GM12878 (cell line): ENCODE measurements around the gene ASIC2. TPM values are rescaled to one million over a fixed set of nuclear protein-coding genes. Genes with fewer than 3 reads are reported as not detected.

ENCODE experiments used
- ATAC-seq: fragments of 200-7000 bp; cut with Tn5 transposase; 3 replicates; pipeline ENCODE4 v1.9.1; 2020; ENCODE audit warnings: mild to moderate bottlenecking, moderate library complexity
- BruUV-seq: library from RNA; stranded (reverse); fragments of 400-500 nt; replicated peaks from 2 replicates; lab custom pipeline; 2021; lab: Mats Ljungman, UMichigan
- CTCF ChIA-PET: fragments of 300-600 bp; sonication (Branson Sonifier 250); formaldehyde crosslinking; extraction: SDS; loops from one replicate; lab custom pipeline; 2021; ENCODE audit warnings: inconsistent platforms; lab: Yijun Ruan, JAX
- POLR2A ChIA-PET: fragments of 350-600 bp; formaldehyde crosslinking; extraction: SDS; loops from one replicate; lab custom pipeline; 2021; ENCODE audit warnings: inconsistent platforms; lab: Charles Lee
- RAD21 ChIA-PET: fragments of 300-600 bp; sonication (Branson Sonifier 250); formaldehyde crosslinking; loops from one replicate; lab custom pipeline; 2023; ENCODE audit warnings: antibody characterized with exemption; ENCODE audit not compliant: unreplicated experiment; lab: Charles Lee
- SMC1A ChIA-PET: fragments of 300-600 bp; sonication (Branson Sonifier 250); formaldehyde crosslinking; loops from one replicate; lab custom pipeline; 2023; ENCODE audit not compliant: unreplicated experiment, uncharacterized antibody; lab: Charles Lee
- DNase-seq: peaks from one replicate; pipeline ENCODE4 v3.0.0-alpha.2; 2011; ENCODE audit warnings: low read depth, low spot score
- FAIRE-seq: peaks from 3 replicates; lab custom pipeline; 2011; peaks lifted over from hg19 to GRCh38; lab: Jason Lieb, UNC
- H2AFZ ChIP-seq: 2 replicates; pipeline ENCODE4 v1.6.0; 2011; ENCODE audit warnings: low read depth, low read length, control low read depth; ENCODE audit not compliant: control insufficient read depth
- H3K27ac ChIP-seq: 2 replicates; pipeline ENCODE4 v1.5.1; 2011; ENCODE audit warnings: control low read depth; ENCODE audit not compliant: control insufficient read depth, insufficient read depth
- H3K27me3 ChIP-seq, 2 experiments: replicated peaks in 1 of 2; 2 replicates each; pipeline versions ENCODE4 v1.6.0 to v1.6.1; 2011; ENCODE audit warnings: low read length in 1 of 2; ENCODE audit not compliant: control insufficient read depth in 2 of 2, insufficient read depth in 2 of 2
- H3K36me3 ChIP-seq, 2 experiments: 2 replicates each; pipeline ENCODE4 v1.5.1; 2011; ENCODE audit warnings: low read length in 1 of 2; ENCODE audit not compliant: control insufficient read depth in 2 of 2, insufficient read depth in 2 of 2
- H3K4me1 ChIP-seq: 2 replicates; pipeline ENCODE4 v1.6.1; 2011; ENCODE audit warnings: mild to moderate bottlenecking, low read length, moderate library complexity, mixed read lengths; ENCODE audit not compliant: control insufficient read depth, insufficient read depth
- H3K4me2 ChIP-seq: 2 replicates; pipeline ENCODE4 v1.6.0; 2011; ENCODE audit warnings: control low read depth; ENCODE audit not compliant: control insufficient read depth, insufficient read depth
- H3K4me3 ChIP-seq: fragments of 200-600 bp; sonication (generic); 2 replicates; pipeline ENCODE4 v1.5.1; 2016
- H3K79me2 ChIP-seq: 2 replicates; pipeline ENCODE4 v1.6.0; 2011; ENCODE audit warnings: low read length; ENCODE audit not compliant: control insufficient read depth, insufficient read depth
- H3K9ac ChIP-seq: 2 replicates; pipeline ENCODE4 v1.8.0; 2011; ENCODE audit warnings: low read length, control low read depth, mixed read lengths; ENCODE audit not compliant: control insufficient read depth, insufficient read depth
- H3K9me3 ChIP-seq: replicated peaks from 3 replicates; pipeline ENCODE4 v1.5.1; 2011; ENCODE audit warnings: mild to moderate bottlenecking, low read length; ENCODE audit not compliant: control insufficient read depth, insufficient read depth
- H4K20me1 ChIP-seq: 2 replicates; pipeline ENCODE4 v1.6.0; 2011; ENCODE audit not compliant: control insufficient read depth, insufficient read depth
- EP300 ChIP-seq, 2 experiments: fragments of 150-350 bp in 1 of 2; IDR thresholded peaks; 2 replicates each; pipeline ENCODE4 v1.6.1; 2011 to 2012; ENCODE audit warnings: low read depth in 2 of 2, low read length in 2 of 2, borderline replicate concordance in 1 of 2, improper control_type of control experiment in 1 of 2, inconsistent platforms in 1 of 2; ENCODE audit not compliant: control insufficient read depth in 1 of 2
- NFYA ChIP-seq: IDR thresholded peaks from 2 replicates; pipeline ENCODE4 v1.6.1; 2011; ENCODE audit warnings: low read depth, mild to moderate bottlenecking, low read length, improper control_type of control experiment, borderline replicate concordance
- POLR2A ChIP-seq: IDR thresholded peaks from 2 replicates; pipeline ENCODE4 v1.6.1; 2011; ENCODE audit warnings: low read depth, mild to moderate bottlenecking, low read length
- TCF7 ChIP-seq: IDR thresholded peaks from 2 replicates; pipeline ENCODE4 v1.6.1; 2014; ENCODE audit warnings: antibody characterized with exemption, borderline replicate concordance
- ZBED1 ChIP-seq: IDR thresholded peaks from 2 replicates; pipeline ENCODE4 v1.6.1; 2016; ENCODE audit warnings: borderline replicate concordance
- WGBS: methylation state at CpG from one replicate; pipeline ENCODE4 v1.1.6; 2016; ENCODE audit warnings: low lambda C conversion rate; ENCODE audit not compliant: insufficient replicate concordance, insufficient coverage; ENCODE audit errors: missing lambda C conversion rate; 5-methylcytosine and 5-hydroxymethylcytosine counted together
- in situ Hi-C: fragments of 300-500 bp; cut with MboI; formaldehyde crosslinking; loops from 9 replicates; pipeline ENCODE4 v1.14.3; 2018; ENCODE audit warnings: mixed read lengths
- intact Hi-C: fragments of 100-400 bp; cut with micrococcal nuclease; formaldehyde crosslinking; loops from one replicate; pipeline ENCODE4 v1.14.2; 2022; ENCODE audit not compliant: unreplicated experiment
- polyA plus RNA-seq, 11 experiments: library from polyadenylated mRNA; depleted of rRNA in 4 of 11; unstranded in 6 of 11; stranded (reverse) in 5 of 11; fragments of >200 nt; fragmentation: Nextera tagmentation in 4 of 11; fragmentation: Illumina TruSeq in 1 of 11; extraction: Ambion mirVana in 4 of 11; extraction: Trizol in 1 of 11; gene quantifications; 1 replicate in 1 of 11; 2 replicates in 10 of 11; pipeline versions ENCODE4 v1.2.1 to v1.2.3, GENCODE V29; 2011 to 2016; ENCODE audit warnings: inconsistent platforms in 2 of 11, missing spikeins in 2 of 11, low read depth in 1 of 11
- total RNA-seq, 4 experiments: library from RNA; depleted of rRNA in 3 of 4; stranded (reverse); fragments of >200 nt in 3 of 4; fragmentation: Illumina TruSeq in 1 of 4; extraction: Trizol in 1 of 4; gene quantifications; 2 replicates each; pipeline versions ENCODE4 v1.2.1 to v1.2.3, GENCODE V29; 2013 to 2021
- TF ChIP-seq, protein P1 (sequence below): fragments of 450-650 bp; IDR thresholded peaks from 2 replicates; pipeline ENCODE4 v1.6.1; 2018; ENCODE audit warnings: borderline replicate concordance, mild to moderate bottlenecking; ENCODE audit not compliant: partially characterized antibody

The ASIC2 gene
- total and polyA plus RNA-seq, 10 of the 15 experiments (the other 5 are each of a cell fraction or from before 2014, with no cell fraction given) = not detected

DNA sequence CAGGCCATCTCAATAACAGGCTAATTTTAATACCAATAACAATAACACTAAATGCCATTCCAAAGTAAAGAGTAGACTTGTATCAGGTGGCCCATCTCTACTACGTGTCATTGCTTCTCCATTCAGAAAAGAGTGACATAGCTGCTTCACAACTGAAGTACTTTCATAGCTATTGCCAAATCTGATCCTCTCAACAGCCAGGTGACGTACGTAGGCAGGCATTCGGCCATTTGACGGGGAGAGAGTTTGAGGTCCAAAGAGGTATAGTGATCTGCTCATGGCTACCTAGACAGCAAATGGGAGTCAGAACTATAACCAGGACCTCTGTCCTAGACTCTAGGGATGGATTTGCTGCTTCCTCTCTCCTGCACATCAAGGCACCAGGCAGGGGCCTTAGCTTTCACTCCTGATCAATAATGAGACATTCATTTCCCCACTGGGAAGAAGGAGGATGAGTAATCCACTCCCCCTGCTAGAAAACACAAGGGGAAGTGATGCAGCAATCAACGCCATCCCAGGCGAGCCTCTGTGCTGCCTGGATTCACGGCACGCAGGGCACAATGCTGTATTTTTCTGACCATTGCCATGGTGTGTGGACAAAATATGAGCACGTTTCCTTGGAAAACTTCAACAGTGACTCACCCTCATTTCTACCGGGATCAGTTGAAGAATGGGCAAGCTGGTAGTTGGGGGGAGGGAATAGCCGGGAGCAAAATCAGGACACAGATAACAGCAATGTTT is 220.5 kb downstream of the ASIC2 start:
- Histone ChIP-seq H2AFZ (no peak overlapping the region), H3K79me2 (no peaks in the 10 kb centered on the region), H4K20me1 (no peaks in the 10 kb centered on the region), H3K9me3 (no peaks in the 10 kb centered on the region), H3K4me2 (no peak overlapping the region), H3K36me3 (no peaks in the 10 kb centered on the region), H3K4me1 (no peaks in the 10 kb centered on the region), H3K9ac (no peak overlapping the region), H3K4me3 (no peak overlapping the region), H3K27ac (no peak overlapping the region), H3K27me3 (peaks cover 0 to 5% of the 10 kb centered on the region in 2 experiments; a peak in 2 of 4 replicates)
- CTCF ChIA-PET = interaction anchor here (1.4 kb wide), 1 partner anchor 23 kb away, joined by 3 read pairs; no protein-coding TSS in a partner anchor
- TF ChIP-seq EP300 (IDR thresholded peaks at IDR 0.05; ENCODE audit: borderline replicate concordance in 1 of 2, control insufficient read depth in 1 of 2, low read depth in 2 of 2, low read length in 2 of 2) (no peak), POLR2A (no peak), NFYA (no peak), ZBED1 (no peak), TCF7 (no peak)
- TF ChIP-seq, protein P1, sequence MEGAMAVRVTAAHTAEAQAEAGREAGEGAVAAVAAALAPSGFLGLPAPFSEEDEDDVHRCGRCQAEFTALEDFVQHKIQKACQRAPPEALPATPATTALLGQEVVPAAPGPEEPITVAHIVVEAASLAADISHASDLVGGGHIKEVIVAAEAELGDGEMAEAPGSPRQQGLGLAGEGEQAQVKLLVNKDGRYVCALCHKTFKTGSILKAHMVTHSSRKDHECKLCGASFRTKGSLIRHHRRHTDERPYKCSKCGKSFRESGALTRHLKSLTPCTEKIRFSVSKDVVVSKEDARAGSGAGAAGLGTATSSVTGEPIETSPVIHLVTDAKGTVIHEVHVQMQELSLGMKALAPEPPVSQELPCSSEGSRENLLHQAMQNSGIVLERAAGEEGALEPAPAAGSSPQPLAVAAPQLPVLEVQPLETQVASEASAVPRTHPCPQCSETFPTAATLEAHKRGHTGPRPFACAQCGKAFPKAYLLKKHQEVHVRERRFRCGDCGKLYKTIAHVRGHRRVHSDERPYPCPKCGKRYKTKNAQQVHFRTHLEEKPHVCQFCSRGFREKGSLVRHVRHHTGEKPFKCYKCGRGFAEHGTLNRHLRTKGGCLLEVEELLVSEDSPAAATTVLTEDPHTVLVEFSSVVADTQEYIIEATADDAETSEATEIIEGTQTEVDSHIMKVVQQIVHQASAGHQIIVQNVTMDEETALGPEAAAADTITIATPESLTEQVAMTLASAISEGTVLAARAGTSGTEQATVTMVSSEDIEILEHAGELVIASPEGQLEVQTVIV = no peak
- WGBS = 41% methylated on average over 12 of the region's 12 CpGs
- no TSS peak for BruUV-seq
- FAIRE-seq (no peak), DNase-seq (no peak), ATAC-seq (no peak)
- POLR2A ChIA-PET = no interaction called here
- RAD21 ChIA-PET = no interaction called here
- SMC1A ChIA-PET = interaction anchor here (0.6 kb wide), 1 partner anchor 293 kb away, joined by 3 read pairs; no protein-coding TSS in a partner anchor
- in situ Hi-C loops (no loop called here), intact Hi-C loops (no loop called here)
